Activated T-cell treated with anti-CD3 and anti-CD28 coated beads for 4 hours (primary cell): Measurements from ENCODE around the gene PYGM.

Experiments
- DNase-seq: peaks from one replicate; pipeline ENCODE4 v3.0.0-alpha.2; 2020

Gene PYGM

DNA sequence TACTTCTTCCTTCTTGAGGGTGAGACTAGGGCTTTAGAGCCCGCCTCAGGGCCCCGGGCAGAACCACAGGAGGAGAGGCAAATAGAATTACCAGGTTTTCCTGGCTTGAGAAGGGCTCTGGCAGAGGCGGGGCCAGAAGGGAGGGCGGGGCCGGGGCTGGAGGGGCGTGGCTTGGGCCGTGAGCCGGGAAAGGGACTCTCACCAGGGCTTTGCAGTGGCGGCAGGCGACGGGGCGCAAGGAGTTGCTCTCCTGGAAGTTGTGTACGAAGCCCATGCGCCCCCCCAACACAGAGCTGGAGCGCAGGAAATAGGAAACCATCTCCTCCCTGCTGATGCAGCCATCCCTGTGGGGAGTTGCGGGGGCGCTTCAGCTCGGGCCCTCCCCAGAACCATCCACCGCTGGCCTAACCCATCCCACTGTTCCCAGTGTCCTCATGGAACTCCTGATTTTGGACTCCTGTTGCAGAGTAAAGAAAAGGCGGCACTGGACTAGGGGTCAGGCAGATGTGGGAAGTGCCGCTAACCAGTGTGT is 29.9 kb downstream of the PYGM start:
- no peak for DNase-seq

GRCh38 chr11:64728757-64729365 is 30.9 kb downstream of the PYGM start:
- no peak for DNase-seq

DNA sequence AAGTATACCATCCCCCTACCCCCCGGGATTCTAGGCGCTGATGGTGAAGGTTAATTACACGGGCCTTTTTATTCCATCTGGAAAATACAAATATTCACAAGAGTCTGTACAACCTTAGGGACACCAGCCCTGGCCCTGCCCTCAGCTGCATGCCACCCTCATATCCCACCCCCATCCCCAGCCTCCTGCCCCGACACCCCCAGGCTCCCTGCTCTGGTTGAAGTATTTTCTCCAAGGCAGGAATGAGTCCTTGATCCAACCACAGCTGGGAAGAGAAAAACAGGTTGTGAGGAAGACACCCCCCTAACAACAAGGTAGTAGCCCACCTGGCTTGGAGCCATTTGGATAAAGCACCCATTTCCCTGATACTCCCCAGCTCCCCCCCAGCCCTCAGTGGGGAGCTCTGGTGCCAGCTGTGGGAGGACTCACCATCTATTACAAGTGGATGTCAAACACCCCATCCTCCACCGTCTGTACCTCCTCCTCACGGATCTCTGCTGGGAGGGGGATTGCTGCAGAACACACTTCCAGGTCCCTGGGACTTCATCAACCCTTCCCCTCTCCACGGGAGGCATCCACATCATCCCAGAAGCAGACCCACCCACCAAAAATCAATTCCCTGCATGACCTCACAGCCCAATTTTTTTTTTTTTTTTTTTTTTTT is 32.8 kb downstream of the PYGM start:
- DNase-seq: no peak

DNA sequence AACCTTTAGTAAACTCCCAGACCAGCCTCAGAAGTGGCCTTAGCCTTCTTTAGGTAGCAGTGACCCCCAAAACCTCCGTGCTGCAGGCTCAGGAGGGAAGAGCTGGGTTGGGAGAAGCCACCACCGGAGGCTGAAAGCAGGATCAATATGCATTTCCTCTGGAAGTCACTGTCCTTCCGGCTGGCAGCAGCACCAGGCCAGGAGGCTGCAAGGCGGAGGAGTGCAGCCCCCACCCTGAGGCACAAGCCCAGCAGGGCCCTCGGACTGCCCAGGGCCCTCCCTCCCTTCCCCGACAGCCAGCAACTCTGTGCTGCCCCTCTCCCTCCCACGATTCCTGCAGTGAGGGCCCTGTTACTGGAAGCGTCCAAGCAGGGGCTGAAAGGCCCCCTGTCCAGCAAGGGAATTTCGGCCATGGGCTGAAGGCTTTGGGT is 33.5 kb downstream of the PYGM start:
- DNase-seq: no peak

DNA sequence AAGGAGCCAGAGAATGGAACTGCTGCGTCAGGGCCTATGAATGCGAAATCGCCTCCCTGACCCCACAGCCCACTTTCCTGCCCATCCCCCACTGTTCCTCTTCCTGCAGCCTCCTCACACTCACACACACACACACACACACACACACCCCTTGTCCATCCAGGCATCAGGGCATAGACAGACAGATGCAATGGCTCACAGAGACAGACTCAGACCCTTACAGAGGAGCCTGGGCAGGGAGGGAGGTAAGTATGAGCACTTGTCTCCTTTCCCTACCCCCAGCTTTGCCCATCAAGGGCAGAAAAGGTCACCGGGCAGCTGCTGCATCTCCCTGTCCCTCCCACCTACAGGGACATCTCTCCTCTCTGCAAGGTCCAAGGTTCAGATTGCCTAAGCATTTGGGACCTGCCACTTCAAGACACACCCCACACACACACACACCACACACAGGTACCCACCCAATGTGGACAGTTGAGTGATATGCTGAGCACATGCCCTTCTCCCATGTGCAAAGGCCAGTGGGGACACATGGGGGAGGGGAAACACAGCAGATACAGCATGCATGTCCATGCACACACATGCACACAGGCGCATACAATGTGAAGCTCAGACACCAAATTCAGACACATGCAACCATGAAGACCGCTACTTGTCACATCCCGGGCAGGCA is 34.8 kb downstream of the PYGM start:
- DNase-seq: no peak

DNA sequence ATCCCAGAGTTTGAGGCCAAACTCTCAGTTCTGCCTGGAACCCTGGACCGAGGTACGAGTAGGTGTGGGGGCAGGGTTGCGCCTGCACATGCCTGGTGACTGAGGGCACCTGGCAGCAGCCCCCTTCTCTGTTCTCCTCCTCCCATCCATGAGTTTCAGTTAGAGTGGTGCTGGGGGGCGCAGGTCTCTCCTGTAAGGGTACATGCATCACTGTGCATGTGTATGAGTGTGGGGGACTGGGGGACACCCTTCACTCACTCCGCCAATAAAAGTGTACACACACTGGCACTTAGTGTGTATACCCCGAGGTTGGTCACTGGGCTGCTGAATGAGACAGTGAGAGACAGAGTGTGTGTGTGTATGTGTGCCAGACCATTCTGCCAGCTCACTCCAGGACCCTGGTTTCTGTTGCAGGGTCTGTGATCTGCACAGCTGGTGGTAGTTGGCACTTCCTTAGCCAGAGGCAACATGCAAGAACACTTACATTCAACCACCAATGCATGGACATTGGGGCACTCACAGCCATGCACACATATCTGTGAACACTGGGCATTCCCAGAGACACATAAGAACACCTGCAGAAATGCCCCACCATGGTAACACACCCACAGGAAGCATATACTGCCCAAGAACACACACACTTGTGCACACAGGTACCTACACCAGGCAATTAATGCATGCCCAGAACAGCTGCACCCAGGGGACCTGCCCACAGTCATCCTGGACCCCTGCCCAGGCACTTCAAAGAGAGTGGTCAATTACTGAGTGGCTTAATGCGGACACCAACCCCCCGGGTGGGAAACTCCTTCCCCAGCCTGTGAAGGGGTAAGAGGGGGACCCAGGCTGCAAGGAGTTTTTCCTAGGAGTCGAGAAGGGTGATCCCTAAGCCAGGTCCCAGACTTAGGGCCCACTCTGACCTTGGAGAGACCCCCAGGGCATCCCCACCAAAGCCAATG is 35.6 kb downstream of the PYGM start:
- no peak for DNase-seq

- DNase-seq: peak; percentile 73
These were observed 36.5 kb downstream of the PYGM start, which contains the start of gene NRXN2 for GRCh38 chr11:64723117-64723906. Gene NRXN2 (minus strand): TSS chr11:64723197. CDS start chr11:64713699, 9,498 bp downstream.

DNA sequence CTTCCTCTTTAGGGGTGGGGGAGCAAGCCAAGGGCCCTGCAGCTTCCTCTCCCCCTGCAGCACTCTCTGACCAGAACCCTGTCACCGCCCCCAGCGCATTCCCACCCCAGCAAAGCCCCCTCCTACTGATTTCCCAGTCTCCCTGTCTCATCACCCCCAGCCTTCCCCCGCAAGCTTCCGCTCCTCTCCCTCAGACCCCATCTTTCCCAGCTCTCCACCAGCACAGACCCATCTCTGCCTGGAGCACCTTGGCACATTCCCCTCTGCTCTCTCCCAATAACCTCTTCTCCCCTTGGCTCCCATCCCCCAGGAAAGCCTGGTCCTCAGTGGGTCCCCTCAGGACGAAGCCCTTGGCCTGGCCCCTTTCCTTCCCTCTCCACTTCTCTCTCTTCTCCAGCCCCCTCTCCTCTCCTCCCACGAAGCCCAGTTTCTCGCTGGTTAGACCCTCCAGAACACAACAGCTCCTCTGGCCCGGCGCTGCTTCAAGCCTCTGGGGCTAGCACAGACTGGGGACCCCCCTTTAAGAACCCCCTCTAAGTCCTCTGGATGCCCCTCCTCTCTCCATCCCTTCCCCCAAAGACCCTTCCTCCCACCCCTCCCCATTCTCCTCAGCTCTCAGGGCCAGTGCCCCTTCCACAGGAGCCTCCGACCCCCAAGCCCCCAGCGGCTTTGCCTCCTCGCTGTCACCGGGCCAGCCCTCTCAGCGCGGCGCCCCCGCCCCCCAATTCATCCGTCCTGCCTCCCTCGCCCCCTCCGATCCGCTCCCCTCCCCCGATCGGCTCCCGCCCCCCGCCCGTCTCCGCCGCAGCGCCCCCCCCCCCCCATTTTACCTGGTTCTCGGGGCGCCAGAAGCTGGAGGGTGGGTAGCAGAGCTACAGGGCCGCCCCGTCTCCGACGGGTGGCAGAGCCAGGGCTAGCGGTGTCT is 37.4 kb downstream of the PYGM start:
- no peak for DNase-seq

GRCh38 chr11:64721359-64721699 is 38.4 kb downstream of the PYGM start:
- no peak for DNase-seq

DNA sequence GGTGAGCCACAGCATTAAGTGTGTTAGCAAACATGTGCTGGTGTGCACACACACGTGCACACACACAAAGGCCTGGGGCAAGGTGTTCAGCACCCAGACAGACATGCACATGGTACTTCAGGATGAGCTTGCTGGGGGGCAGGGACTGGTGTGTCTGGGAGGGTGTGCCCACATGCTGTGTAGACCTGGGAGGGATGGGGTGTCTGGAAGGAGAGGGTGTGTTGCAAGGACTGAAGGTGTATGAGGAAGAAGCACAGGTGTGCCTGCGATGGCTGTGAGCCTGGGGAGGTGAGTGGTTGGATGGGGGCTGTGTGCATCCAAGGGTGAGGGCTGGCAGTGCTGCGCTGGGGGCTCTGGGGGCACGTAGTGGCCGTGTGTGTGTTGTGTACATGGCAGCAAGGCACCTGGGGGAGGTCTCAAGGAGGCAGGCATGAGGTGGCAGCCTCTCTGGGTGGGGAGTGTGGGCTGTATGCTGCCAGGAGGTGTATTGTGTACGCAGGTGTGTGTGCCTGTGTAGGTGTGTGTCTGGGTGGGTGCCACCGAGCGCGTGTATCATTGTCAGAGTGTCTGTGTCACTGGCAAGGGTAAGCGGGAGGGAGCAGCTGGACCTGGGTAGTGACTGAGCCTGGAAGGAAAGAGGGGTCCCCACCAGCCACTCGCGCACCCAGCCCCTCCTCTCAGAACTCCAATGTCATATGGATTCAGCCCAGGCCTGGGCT is 39.0 kb downstream of the PYGM start:
- no peak for DNase-seq

- DNase-seq: no peak
These were observed 39.6 kb downstream of the PYGM start for GRCh38 chr11:64720167-64720566.

DNA sequence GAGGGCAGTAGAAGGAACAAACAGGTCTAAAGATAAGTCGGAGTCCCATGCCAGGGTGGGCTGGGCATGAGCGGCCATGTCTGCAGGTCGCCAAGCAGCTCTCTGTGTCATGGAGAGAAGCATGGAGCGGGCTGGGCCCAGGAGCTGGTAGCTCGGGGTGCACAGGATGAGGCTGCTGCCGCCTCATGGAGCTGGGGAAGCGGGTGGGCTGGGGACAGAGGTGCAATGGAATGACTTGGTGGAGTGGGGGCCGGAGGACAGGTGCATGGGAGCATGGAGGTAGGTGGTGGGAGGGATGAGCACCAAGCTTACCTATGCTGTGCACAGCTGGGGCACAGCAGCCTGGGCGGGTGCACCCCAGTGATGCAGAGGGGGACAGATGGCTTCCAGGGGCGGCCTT is 40.4 kb downstream of the PYGM start:
- no peak for DNase-seq

DNA sequence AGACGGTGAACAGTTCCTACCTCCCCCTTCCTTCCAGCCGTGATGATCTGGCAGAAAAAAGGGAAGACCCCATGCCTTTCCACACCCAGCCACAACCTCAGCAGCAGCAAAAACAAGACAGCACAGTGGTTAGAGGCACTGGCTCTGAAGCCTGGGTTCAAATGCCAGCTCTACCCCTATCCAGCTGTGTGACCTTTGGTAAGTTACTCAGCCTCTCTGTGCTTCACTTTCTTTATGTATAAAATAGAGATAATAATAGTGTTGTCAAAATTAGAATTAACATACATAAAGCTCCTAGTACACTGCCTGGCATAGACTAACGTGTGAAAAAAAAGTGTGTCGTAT is 41.0 kb downstream of the PYGM start:
- DNase-seq: no peak

- no peak for DNase-seq
These were observed 41.5 kb downstream of the PYGM start for GRCh38 chr11:64718084-64718779.

GRCh38 chr11:64717268-64717578 is 42.6 kb downstream of the PYGM start:
- DNase-seq: no peak

GRCh38 chr11:64716473-64717267 is 43.1 kb downstream of the PYGM start:
- no peak for DNase-seq

DNA sequence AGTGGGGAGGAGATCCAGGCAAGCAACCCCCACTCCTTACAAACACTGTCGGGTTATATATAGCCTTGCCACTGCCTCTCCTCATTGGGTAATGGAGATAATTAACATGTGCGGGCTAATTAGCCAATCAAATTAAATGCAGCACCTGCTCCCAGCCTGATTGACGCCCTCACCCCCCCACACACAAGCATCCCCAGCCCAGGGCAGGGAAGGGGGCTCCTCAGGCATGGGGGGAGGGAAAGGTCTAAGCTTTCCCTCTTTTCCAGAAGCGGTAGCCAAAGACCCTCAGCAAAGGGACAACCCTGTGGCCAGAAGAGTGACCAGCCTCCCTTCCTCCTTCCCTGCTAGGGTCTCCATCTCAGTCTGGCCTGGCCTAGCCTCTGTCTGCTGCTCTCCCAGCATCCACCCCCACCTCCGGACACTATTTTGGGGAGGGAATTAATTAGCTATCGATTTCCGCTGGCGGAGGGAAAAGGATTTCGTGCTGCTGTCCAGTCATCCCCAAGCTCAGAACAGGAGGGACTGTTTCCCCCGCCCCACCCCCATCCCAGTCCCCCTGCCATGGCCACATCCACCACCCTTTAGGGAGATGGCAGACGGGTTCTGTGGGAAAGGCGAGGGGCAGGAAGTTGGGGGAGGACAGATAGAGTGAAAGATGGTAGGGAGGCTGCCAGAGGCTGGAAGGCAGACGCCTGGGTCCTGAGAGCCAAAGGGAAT is 43.9 kb downstream of the PYGM start:
- no peak for DNase-seq

- DNase-seq: no peak
These were observed 44.7 kb downstream of the PYGM start for GRCh38 chr11:64715110-64715509.
